NCI-H187 (cell line): ENCODE measurements around the gene CTAG1A.
"Not testable (repeated sequence)": the region's sequence is repeated elsewhere in the genome, so short reads cannot be mapped to it uniquely, and the experiment has no call there.

Experiments
- DNase-seq, 2 experiments: peaks; one replicate each; lab custom pipeline; 2025; lab: John Stamatoyannopoulos, UW

The CTAG1A gene

DNA sequence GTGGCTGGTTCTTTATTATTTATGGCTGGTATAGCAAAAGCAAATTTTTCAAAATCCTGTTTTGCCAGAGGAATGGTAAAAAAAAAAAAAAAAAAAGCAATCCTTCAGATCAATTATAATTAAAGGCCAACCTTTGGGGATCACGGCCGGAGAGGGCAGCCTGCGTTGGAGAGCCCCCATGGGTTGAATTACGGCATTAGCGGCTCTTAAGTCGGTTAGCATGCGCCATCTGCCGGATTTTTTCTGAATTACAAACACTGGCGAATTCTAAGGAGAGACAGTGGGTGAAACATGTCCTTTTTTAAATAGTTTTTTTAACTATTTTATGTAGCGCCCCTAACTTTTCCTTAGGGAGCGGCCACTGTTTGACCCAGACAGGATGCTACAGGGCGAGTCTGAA, 28.7 kb downstream of the CTAG1A start:
- DNase-seq: not testable (repeated sequence)

DNA sequence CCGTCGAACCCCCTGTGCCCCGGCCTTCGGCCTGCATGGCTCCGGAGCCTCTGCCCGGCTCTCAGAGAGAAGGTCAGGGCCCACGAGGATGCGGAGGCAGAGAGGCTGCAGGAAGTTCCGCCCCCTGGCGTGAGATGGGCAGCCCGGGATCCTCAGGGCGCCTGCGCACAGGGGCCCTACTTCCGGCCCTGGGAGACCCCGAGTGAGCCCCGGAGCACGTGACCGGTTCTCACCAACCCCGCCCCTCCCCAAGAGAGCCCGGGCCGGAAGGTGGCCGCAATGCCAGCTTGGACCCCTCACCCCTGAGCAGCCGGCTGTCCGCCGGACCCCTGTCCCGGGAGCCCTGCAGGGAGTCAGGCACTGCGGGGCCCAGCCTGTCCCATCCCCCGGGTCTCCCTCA, 34.2 kb downstream of the CTAG1A start, which contains the start of gene CTAG1B:
Gene CTAG1B (minus strand): TSS at position 101 of the 400 bp plus-strand sequence. CDS start 64 bp downstream, at position 37.
- not testable (repeated sequence) for DNase-seq

- not testable (repeated sequence) for DNase-seq
Observed at GRCh38 chrX:154620767-154621414, 36.0 kb downstream of the CTAG1A start.

DNA sequence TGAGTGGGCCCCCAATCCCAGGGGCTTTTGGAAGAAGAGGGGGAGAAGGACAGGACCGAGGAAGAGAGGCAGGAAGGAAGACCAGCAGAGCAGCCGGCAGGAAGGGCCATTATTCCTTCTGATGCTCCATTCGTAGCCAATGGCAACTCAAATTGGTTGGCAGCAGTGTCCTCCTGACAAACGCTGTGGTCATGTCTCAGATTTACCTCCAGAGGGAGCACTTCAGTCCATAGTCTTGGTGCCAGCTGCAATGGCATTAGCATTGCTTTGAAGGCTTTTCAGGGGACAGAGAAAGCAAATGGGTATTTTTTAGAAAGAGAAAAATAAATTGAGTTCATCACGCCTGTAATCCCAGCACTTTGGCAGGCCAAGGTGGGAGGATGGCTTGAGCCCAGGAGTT, 44.0 kb downstream of the CTAG1A start:
- not testable (repeated sequence) for DNase-seq

GRCh38 chrX:154630949-154631348, 46.0 kb downstream of the CTAG1A start:
- DNase-seq: not testable (repeated sequence)

GRCh38 chrX:154633661-154634060, 48.7 kb downstream of the CTAG1A start:
- not testable (repeated sequence) for DNase-seq
